ENCODE results near the gene C4B. TPM values are rescaled to one million over a fixed set of nuclear protein-coding genes. Genes with fewer than 3 reads are reported as not detected.
"Not testable (repeated sequence)": the region's sequence is repeated elsewhere in the genome, so short reads cannot be mapped to it uniquely, and the experiment has no call there.

The C4B gene
- 7.3 to 10.3 TPM (median 9.6 TPM) in 3 replicates for total RNA-seq
- long read RNA-seq, full-length matches to known transcripts = 3 of 10 reads
- long read RNA-seq, partial matches to known transcripts = 7 of 10 reads
- long read RNA-seq, other reads (novel, unspliced or antisense) = 0 of 10 reads

DNA sequence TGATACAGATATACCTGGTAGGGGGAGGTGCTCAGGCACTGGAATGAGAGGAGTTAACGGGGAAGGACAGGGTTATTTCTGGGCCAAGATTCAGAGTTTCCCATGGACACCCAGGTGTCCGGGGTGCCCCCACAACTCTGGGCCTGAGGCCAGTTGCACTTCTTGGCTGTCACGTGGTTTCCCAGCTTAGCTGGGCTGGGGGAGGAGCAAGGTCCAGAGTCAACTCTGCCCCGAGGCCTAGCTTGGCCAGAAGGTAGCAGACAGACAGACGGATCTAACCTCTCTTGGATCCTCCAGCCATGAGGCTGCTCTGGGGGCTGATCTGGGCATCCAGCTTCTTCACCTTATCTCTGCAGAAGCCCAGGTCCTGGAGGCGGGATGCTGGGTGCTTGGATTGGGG, at the start of gene C4B:
TSS of gene C4B (plus strand) at position 249 of the 400 bp plus-strand sequence. CDS start at position 300, 51 bp downstream.
- H3K4me1 Mint-ChIP-seq (ENCODE audit: low read depth); H3K36me3 Mint-ChIP-seq (ENCODE audit: low read depth); H3K27me3 Mint-ChIP-seq (ENCODE audit: low read depth); DNase-seq (ENCODE audit: low spot score); H3K27ac Mint-ChIP-seq (ENCODE audit: unreplicated experiment); H3K9me3 Mint-ChIP-seq (ENCODE audit: low read depth); H3K4me3 Mint-ChIP-seq (ENCODE audit: unreplicated experiment): not testable (repeated sequence)

DNA sequence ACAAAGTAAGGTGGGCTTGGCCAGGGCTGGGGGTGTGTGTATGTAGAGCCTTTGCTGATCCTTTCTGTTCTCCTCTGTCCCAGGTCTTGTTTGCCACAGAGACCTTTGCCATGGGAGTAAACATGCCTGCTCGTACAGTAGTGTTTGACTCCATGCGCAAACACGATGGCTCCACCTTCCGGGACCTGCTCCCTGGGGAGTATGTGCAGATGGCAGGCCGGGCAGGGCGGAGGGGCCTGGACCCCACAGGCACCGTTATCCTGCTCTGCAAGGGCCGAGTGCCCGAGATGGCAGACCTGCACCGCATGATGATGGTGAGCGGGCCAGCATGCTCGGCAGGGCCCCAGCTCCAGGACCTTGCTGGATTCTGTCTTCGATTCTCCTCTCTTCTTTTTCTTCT, 48.9 kb upstream of the C4B start:
- Mint-ChIP-seq H3K4me3 (ENCODE audit: unreplicated experiment) (no peak overlapping the region), H3K27ac (ENCODE audit: unreplicated experiment) (no peak overlapping the region), H3K27me3 (ENCODE audit: low read depth) (no peaks in the 10 kb centered on the region), H3K4me1 (ENCODE audit: low read depth) (peaks cover 13% of the 10 kb centered on the region), H3K36me3 (ENCODE audit: low read depth) (peaks cover 32% of the 10 kb centered on the region), H3K9me3 (ENCODE audit: low read depth) (no peaks in the 10 kb centered on the region)
- DNase-seq (ENCODE audit: low spot score) = peak; percentile 86
- TF ChIP-seq, protein P1, sequence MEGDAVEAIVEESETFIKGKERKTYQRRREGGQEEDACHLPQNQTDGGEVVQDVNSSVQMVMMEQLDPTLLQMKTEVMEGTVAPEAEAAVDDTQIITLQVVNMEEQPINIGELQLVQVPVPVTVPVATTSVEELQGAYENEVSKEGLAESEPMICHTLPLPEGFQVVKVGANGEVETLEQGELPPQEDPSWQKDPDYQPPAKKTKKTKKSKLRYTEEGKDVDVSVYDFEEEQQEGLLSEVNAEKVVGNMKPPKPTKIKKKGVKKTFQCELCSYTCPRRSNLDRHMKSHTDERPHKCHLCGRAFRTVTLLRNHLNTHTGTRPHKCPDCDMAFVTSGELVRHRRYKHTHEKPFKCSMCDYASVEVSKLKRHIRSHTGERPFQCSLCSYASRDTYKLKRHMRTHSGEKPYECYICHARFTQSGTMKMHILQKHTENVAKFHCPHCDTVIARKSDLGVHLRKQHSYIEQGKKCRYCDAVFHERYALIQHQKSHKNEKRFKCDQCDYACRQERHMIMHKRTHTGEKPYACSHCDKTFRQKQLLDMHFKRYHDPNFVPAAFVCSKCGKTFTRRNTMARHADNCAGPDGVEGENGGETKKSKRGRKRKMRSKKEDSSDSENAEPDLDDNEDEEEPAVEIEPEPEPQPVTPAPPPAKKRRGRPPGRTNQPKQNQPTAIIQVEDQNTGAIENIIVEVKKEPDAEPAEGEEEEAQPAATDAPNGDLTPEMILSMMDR (IDR thresholded peaks at IDR 0.05) = no peak

DNA sequence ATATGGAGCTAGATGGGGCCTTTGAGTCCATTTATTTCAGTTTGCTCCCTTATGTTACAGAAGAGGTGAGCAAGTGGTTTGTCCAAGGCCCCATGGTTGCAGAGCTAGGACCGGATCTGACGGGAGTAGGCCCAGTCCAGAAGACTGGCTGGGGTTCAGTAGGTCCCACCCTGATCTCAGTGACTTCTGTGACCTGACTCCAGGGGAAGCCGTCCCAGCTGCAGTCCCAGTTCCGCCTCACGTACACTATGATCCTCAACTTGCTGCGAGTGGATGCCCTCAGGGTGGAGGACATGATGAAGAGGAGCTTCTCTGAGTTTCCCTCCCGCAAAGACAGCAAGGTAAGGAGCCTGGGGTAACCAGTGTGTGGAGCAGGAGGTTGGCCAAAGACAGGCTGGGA, 48.1 kb upstream of the C4B start:
- peak; percentile 55 for DNase-seq (ENCODE audit: low spot score)
- TF ChIP-seq, protein P1 (IDR thresholded peaks at IDR 0.05) = no peak
- H3K9me3 Mint-ChIP-seq (ENCODE audit: low read depth) = no peaks in the 10 kb centered on the region
- H3K27me3 Mint-ChIP-seq (ENCODE audit: low read depth) = no peaks in the 10 kb centered on the region
- H3K27ac Mint-ChIP-seq (ENCODE audit: unreplicated experiment) = no peak overlapping the region
- H3K4me3 Mint-ChIP-seq (ENCODE audit: unreplicated experiment) = no peak overlapping the region
- peaks cover 30% of the 10 kb centered on the region for H3K36me3 Mint-ChIP-seq (ENCODE audit: low read depth)
- peaks cover 20% of the 10 kb centered on the region for H3K4me1 Mint-ChIP-seq (ENCODE audit: low read depth)

DNA sequence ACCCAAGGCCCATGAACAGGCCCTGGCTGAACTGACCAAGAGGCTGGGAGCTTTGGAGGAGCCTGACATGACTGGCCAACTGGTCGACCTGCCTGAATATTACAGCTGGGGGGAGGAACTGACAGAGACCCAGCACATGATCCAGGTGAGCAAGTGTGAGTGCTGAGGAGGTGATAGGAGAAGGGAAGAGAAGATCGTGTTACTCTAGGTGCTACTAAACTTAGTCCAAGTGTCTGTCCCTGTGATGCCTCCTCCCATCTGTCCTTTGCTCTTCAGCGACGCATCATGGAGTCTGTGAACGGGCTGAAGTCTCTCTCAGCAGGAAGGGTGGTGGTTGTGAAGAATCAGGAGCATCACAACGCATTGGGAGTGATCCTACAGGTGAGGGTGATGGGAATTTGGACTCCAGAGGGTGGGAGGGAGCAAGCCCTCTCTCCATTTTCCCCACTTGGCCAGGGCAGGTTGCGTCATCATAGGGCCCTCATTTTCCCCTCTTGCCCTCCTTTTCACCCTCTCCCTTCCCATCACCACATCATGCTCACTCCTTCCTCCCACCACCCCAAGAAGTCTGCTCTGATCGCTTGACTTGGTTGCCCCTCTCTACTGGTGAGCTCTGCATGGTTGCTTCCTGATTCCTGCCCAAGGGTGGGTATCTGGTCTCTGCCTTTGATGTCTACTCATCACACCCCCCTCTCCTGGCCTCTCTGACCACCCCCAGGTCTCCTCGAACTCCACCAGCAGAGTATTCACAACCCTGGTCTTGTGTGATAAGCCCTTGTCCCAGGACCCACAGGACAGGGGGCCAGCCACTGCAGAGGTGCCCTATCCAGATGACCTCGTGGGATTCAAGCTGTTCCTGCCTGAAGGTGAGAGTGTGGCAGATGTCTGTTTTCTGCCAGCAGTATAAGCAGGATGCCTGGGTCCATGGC, 47.3 kb upstream of the C4B start:
- DNase-seq (ENCODE audit: low spot score) = peak; percentile 53
- Mint-ChIP-seq H3K27me3 (ENCODE audit: low read depth) (no peaks in the 10 kb centered on the region), H3K9me3 (ENCODE audit: low read depth) (no peaks in the 10 kb centered on the region), H3K4me1 (ENCODE audit: low read depth) (peaks cover 23% of the 10 kb centered on the region), H3K4me3 (ENCODE audit: unreplicated experiment) (no peak overlapping the region), H3K36me3 (ENCODE audit: low read depth) (peaks cover 23% of the 10 kb centered on the region), H3K27ac (ENCODE audit: unreplicated experiment) (peak overlapping the region; percentile 49)
- TF ChIP-seq, protein P1 (IDR thresholded peaks at IDR 0.05) = no peak

DNA sequence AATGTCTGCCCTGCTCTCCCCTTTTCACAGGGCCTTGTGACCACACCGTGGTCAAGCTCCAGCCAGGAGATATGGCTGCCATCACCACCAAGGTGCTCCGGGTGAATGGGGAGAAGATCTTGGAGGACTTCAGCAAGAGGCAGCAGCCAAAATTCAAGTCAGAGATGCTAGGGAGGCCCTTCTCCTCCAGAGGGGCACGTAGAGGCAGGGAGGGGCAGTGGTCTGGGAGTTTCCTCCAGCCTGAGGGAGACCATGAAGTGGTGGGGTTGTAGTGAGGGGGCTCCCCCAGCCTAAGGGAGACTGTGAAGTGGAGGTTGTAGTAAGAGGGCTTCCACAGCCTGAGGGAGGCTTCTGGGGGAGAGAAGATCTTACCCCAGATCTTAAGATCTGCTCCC, 46.7 kb upstream of the C4B start:
- TF ChIP-seq, protein P1 (IDR thresholded peaks at IDR 0.05) = no peak
- peaks cover 21% of the 10 kb centered on the region for H3K36me3 Mint-ChIP-seq (ENCODE audit: low read depth)
- H3K27me3 Mint-ChIP-seq (ENCODE audit: low read depth) = no peaks in the 10 kb centered on the region
- DNase-seq (ENCODE audit: low spot score) = peak; percentile 57
- peak overlapping the region; percentile 10 for H3K4me3 Mint-ChIP-seq (ENCODE audit: unreplicated experiment)
- peak overlapping the region; percentile 49 for H3K27ac Mint-ChIP-seq (ENCODE audit: unreplicated experiment)
- H3K4me1 Mint-ChIP-seq (ENCODE audit: low read depth) = peaks cover 27% of the 10 kb centered on the region
- H3K9me3 Mint-ChIP-seq (ENCODE audit: low read depth) = no peaks in the 10 kb centered on the region

Measured in chondrocyte (in vitro differentiated cells).